Panc1 (cell line): Measurements from ENCODE around the gene SEC31B. TPM values are rescaled to one million over a fixed set of nuclear protein-coding genes. Genes with fewer than 3 reads are reported as not detected.

ENCODE experiments used
- ATAC-seq: fragments of 200-7000 bp; cut with Tn5 transposase; 2 replicates; pipeline ENCODE4 v1.9.1; 2020; ENCODE audit warnings: mild to moderate bottlenecking, moderate library complexity
- BruUV-seq: library from RNA; stranded (reverse); fragments of 400-500 nt; replicated peaks from 2 replicates; lab custom pipeline; 2021; lab: Mats Ljungman, UMichigan
- CTCF ChIA-PET: fragments of 300-600 bp; sonication (Branson Sonifier 250); formaldehyde crosslinking; loops from one replicate; lab custom pipeline; 2022; ENCODE audit warnings: antibody characterized with exemption; lab: Charles Lee
- POLR2A ChIA-PET: fragments of 300-600 bp; sonication (Branson Sonifier 250); formaldehyde crosslinking; loops from one replicate; lab custom pipeline; 2022; ENCODE audit warnings: antibody characterized with exemption; lab: Charles Lee
- DNase-seq: peaks from one replicate; pipeline ENCODE4 v3.0.0-alpha.2; 2010; ENCODE audit warnings: low read depth, low spot score
- H3K27ac ChIP-seq: 2 replicates; pipeline ENCODE4 v1.5.1; 2011; ENCODE audit warnings: mild to moderate bottlenecking, low read length, inconsistent platforms
- H3K27me3 ChIP-seq: fragments of 200-500 bp; sonication (Bioruptor generic); 2 replicates; pipeline ENCODE4 v1.6.0; 2014; ENCODE audit warnings: low read length, inconsistent platforms; ENCODE audit not compliant: control insufficient read depth, insufficient read depth
- H3K36me3 ChIP-seq: fragments of 200-500 bp; sonication (Bioruptor generic); 2 replicates; pipeline ENCODE4 v1.5.1; 2014; ENCODE audit warnings: inconsistent platforms, mild to moderate bottlenecking, low read length, moderate library complexity; ENCODE audit not compliant: control insufficient read depth, insufficient read depth
- H3K4me1 ChIP-seq: 2 replicates; pipeline ENCODE4 v1.5.1; 2011; ENCODE audit warnings: inconsistent platforms, mild to moderate bottlenecking, low read length, moderate library complexity; ENCODE audit not compliant: control insufficient read depth, insufficient read depth
- H3K4me3 ChIP-seq, 2 experiments: 2 replicates each; pipeline ENCODE4 v1.5.1; 2011 to 2012; ENCODE audit warnings: low read depth in 2 of 2, low read length in 2 of 2, mild to moderate bottlenecking in 2 of 2, inconsistent platforms in 1 of 2, moderate library complexity in 1 of 2
- H3K9me3 ChIP-seq: fragments of 200-500 bp; sonication (Bioruptor generic); 2 replicates; pipeline ENCODE4 v1.5.1; 2014; ENCODE audit warnings: low read depth, mild to moderate bottlenecking, inconsistent platforms, low read length, moderate library complexity; ENCODE audit not compliant: control insufficient read depth, insufficient read depth
- POLR2AphosphoS5 ChIP-seq: IDR thresholded peaks from 2 replicates; pipeline ENCODE4 v1.6.1; 2012; ENCODE audit warnings: mild to moderate bottlenecking, low read depth, low read length, moderate library complexity
- REST ChIP-seq, 2 experiments: IDR thresholded peaks; 2 replicates each; pipeline ENCODE4 v1.6.1; 2011 to 2012; ENCODE audit warnings: low read depth in 2 of 2, control low read depth in 1 of 2, low read length in 1 of 2, mild to moderate bottlenecking in 1 of 2, moderate library complexity in 1 of 2; ENCODE audit not compliant: insufficient read depth in 1 of 2
- SIN3A ChIP-seq: IDR thresholded peaks from 2 replicates; pipeline ENCODE4 v1.6.1; 2012; ENCODE audit warnings: low read depth, mild to moderate bottlenecking, low read length, moderate library complexity, borderline replicate concordance; ENCODE audit not compliant: insufficient read depth
- TCF7L2 ChIP-seq: IDR thresholded peaks from 2 replicates; pipeline ENCODE4 v1.6.1; 2011; ENCODE audit warnings: mild to moderate bottlenecking, low read depth, low read length, inconsistent platforms
- in situ Hi-C: cut with HindIII; loops from 2 replicates; pipeline ENCODE4 v1.10.0; 2016; ENCODE audit warnings: low sequenced_read_pairs, low pct_unique_long_range_greater_than_20kb
- intact Hi-C: fragments of 100-400 bp; cut with micrococcal nuclease; formaldehyde crosslinking; loops from one replicate; pipeline ENCODE4 v1.10.0; 2022; ENCODE audit not compliant: unreplicated experiment
- total RNA-seq: library from RNA; stranded (reverse); gene quantifications from one replicate; pipeline ENCODE4 v1.2.1, GENCODE V29; 2021; ENCODE audit not compliant: unreplicated experiment
- TF ChIP-seq, protein P1 (sequence below): fragments of 450-650 bp; IDR thresholded peaks from 2 replicates; pipeline ENCODE4 v1.5.1; 2017; ENCODE audit warnings: mild to moderate bottlenecking

SEC31B gene
- total RNA-seq, 1 experiment from 2014 or later = 17.8 TPM

- CTCF ChIA-PET = interaction anchor here (1.1 kb wide), 1 partner anchor 10 kb away, joined by 3 read pairs; no protein-coding TSS in a partner anchor
- ATAC-seq = no peak
- POLR2A ChIA-PET = interaction anchor here (0.7 kb wide), 1 partner anchor 104 kb away, joined by 4 read pairs; no protein-coding TSS in a partner anchor
- Histone ChIP-seq H3K27ac (peak overlapping the region; percentile 78), H3K36me3 (peaks cover 7% of the 10 kb centered on the region), H3K4me3 (peak overlapping the region; percentile 77 to 78), H3K9me3 (no peaks in the 10 kb centered on the region), H3K4me1 (peaks cover 15% of the 10 kb centered on the region), H3K27me3 (no peaks in the 10 kb centered on the region)
- DNase-seq = no peak
- BruUV-seq = TSS peak; percentile 84
- in situ Hi-C loops (no loop called here), intact Hi-C loops (no loop called here)
- TF ChIP-seq, protein P1, sequence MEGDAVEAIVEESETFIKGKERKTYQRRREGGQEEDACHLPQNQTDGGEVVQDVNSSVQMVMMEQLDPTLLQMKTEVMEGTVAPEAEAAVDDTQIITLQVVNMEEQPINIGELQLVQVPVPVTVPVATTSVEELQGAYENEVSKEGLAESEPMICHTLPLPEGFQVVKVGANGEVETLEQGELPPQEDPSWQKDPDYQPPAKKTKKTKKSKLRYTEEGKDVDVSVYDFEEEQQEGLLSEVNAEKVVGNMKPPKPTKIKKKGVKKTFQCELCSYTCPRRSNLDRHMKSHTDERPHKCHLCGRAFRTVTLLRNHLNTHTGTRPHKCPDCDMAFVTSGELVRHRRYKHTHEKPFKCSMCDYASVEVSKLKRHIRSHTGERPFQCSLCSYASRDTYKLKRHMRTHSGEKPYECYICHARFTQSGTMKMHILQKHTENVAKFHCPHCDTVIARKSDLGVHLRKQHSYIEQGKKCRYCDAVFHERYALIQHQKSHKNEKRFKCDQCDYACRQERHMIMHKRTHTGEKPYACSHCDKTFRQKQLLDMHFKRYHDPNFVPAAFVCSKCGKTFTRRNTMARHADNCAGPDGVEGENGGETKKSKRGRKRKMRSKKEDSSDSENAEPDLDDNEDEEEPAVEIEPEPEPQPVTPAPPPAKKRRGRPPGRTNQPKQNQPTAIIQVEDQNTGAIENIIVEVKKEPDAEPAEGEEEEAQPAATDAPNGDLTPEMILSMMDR = no peak
- TF ChIP-seq TCF7L2 = no peak
- TF ChIP-seq REST (IDR thresholded peaks at IDR 0.05; ENCODE audit: insufficient read depth in 1 of 2, low read depth in 2 of 2, low read length in 1 of 2) = no peak
- no peak for TF ChIP-seq POLR2AphosphoS5
Measured at GRCh38 chr10:100528123-100528886, 8.6 kb upstream of the SEC31B start.

DNA sequence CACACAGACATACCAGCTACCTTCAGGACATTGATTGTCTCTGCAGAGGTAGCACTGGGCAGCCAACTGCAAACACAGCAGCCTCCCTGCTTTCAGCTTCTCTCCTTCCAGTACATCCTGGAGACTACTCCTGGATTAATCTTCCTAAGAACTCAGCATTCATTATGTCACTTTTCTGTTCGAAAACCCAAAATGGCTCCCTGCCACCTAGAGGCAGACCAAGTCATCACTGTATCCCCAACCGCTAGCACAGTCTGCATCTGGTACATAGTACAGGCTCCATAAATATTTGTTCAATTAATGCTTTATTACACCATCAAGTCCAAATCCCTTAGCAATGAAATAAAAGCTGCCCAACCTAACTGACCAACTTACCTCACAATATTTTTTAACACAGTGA, 5.0 kb upstream of the SEC31B start:
- no peaks in the 10 kb centered on the region for H3K27me3 ChIP-seq
- POLR2A ChIA-PET = no interaction called here
- BruUV-seq = no TSS peak
- in situ Hi-C loops (no loop called here), intact Hi-C loops (no loop called here)
- no peak overlapping the region for H3K27ac ChIP-seq
- no peak overlapping the region for H3K4me3 ChIP-seq
- peaks cover 7% of the 10 kb centered on the region for H3K36me3 ChIP-seq
- H3K4me1 ChIP-seq = peaks cover 9% of the 10 kb centered on the region
- TF ChIP-seq SIN3A (no peak), POLR2AphosphoS5 (no peak), REST (IDR thresholded peaks at IDR 0.05; ENCODE audit: insufficient read depth in 1 of 2, low read depth in 2 of 2, low read length in 1 of 2) (no peak), TCF7L2 (no peak)
- TF ChIP-seq, protein P1 = no peak
- DNase-seq (no peak), ATAC-seq (no peak)
- H3K9me3 ChIP-seq = no peaks in the 10 kb centered on the region
- CTCF ChIA-PET = interaction anchor here (0.6 to 1.1 kb wide), 2 partner anchors 9 to 40 kb away, joined by 3 to 4 read pairs; no protein-coding TSS in a partner anchor
